A549 treated with ZK216348 at 1 μM for 4 hours (cell line): ENCODE data around the gene ALDH3A1. TPM values are rescaled to one million over a fixed set of nuclear protein-coding genes. Genes with fewer than 3 reads are reported as not detected.

Source experiments
- total RNA-seq: library from RNA; stranded (reverse); fragments of 200-300 nt; extraction: Qiagen RNA extraction; gene quantifications from 5 replicates; pipeline ENCODE4 v1.2.3, GENCODE V29; 2022; ENCODE audit warnings: low read depth

Gene ALDH3A1
- total RNA-seq: 787 to 1,153 TPM (median 809 TPM) in 5 replicates

GRCh38 chr17:19747829-19748806, at the start of gene ALDH3A1:
ALDH3A1 (minus strand) TSS chr17:19748298; CDS start chr17:19745129, 3,169 bp downstream.

GRCh38 chr17:19716108-19717030, 31.7 kb downstream of the ALDH3A1 start, which contains the start of gene SLC47A2:
SLC47A2 (minus strand) TSS chr17:19716584; CDS start chr17:19716555, 29 bp downstream.

Other genes starting within 250 kb of the ALDH3A1 start
- gene SLC47A1, start 214.4 kb downstream of the ALDH3A1 start, total RNA-seq: 21.0 to 24.5 TPM (median 22.7 TPM) in 5 replicates
- 150 to 182 TPM (median 169 TPM) in 5 replicates for gene ALDH3A2, start 99.5 kb downstream of the ALDH3A1 start, total RNA-seq
- gene SLC47A2, start 31.7 kb downstream of the ALDH3A1 start, total RNA-seq: 0.09 to 0.16 TPM (median 0.14 TPM) in 4 of 5 replicates, not detected in the other
- gene ULK2, start 119.6 kb upstream of the ALDH3A1 start, total RNA-seq: 9.6 to 18.1 TPM (median 14.9 TPM) in 5 replicates
- gene AKAP10, start 229.5 kb upstream of the ALDH3A1 start, total RNA-seq: 17.4 to 25.9 TPM (median 22.2 TPM) in 5 replicates